Naive B cell (primary cell): ENCODE data around the gene SVOP. TPM values are rescaled to one million over a fixed set of nuclear protein-coding genes. Genes with fewer than 3 reads are reported as not detected.

Source experiments
- ATAC-seq, 2 donors: fragments of 150-1000 bp; cut with Tn5 transposase; 2 replicates each; pipeline ENCODE4 v1.10.0; 2021; ENCODE audit warnings: low read depth in 2 of 2, mild to moderate bottlenecking in 2 of 2, moderate library complexity in 2 of 2
- DNase-seq: peaks from one replicate; pipeline ENCODE4 v3.0.0; 2022
- H3K27ac Mint-ChIP-seq, 6 donors: one replicate each; pipeline ENCODE4 v1.8.0; 2020 to 2022; ENCODE audit warnings: mild to moderate bottlenecking in 6 of 6, mixed read lengths in 6 of 6, moderate library complexity in 5 of 6, inconsistent platforms in 2 of 6
- H3K27me3 Mint-ChIP-seq, 3 donors: one replicate each; pipeline ENCODE4 v1.8.0; 2021 to 2022; ENCODE audit warnings: mixed read lengths in 3 of 3, mild to moderate bottlenecking in 1 of 3
- H3K36me3 Mint-ChIP-seq, 2 donors: one replicate each; pipeline ENCODE4 v1.8.0; 2020 to 2022; ENCODE audit warnings: mixed read lengths in 2 of 2, inconsistent platforms in 1 of 2, mild to moderate bottlenecking in 1 of 2
- H3K4me1 Mint-ChIP-seq, 3 donors: one replicate each; pipeline ENCODE4 v1.8.0; 2020 to 2022; ENCODE audit warnings: mixed read lengths in 3 of 3, inconsistent platforms in 1 of 3, mild to moderate bottlenecking in 1 of 3, moderate library complexity in 1 of 3
- H3K4me3 Mint-ChIP-seq, 8 donors: one replicate each; pipeline ENCODE4 v1.8.0; 2020 to 2022; ENCODE audit warnings: mild to moderate bottlenecking in 8 of 8, mixed read lengths in 8 of 8, moderate library complexity in 8 of 8, inconsistent platforms in 2 of 8
- H3K9me3 Mint-ChIP-seq, 7 donors: one replicate each; pipeline ENCODE4 v1.8.0; 2020 to 2022; ENCODE audit warnings: mixed read lengths in 7 of 7, mild to moderate bottlenecking in 5 of 7, inconsistent platforms in 2 of 7, moderate library complexity in 1 of 7
- polyA plus RNA-seq, 6 donors: library from polyadenylated mRNA; unstranded; fragments of 300-500 nt; fragmentation: Illumina TruSeq; gene quantifications; one replicate each; pipeline ENCODE4 v1.2.3, GENCODE V29; 2021; ENCODE audit warnings: low read depth in 6 of 6

The SVOP gene
- polyA plus RNA-seq, 6 donors from 2014 or later: not detected

- Mint-ChIP-seq H3K27me3 (peaks cover 0 to 8% (median 5%) of the 10 kb centered on the region in 3 donors), H3K9me3 (no peaks in the 10 kb centered on the region), H3K4me3 (no peak overlapping the region), H3K36me3 (no peaks in the 10 kb centered on the region), H3K27ac (no peak overlapping the region), H3K4me1 (no peaks in the 10 kb centered on the region)
- no peak for ATAC-seq
- DNase-seq: no peak
These were observed 39.8 kb downstream of the SVOP start for GRCh38 chr12:108980831-108981618.

GRCh38 chr12:108977360-108977759 is 43.5 kb downstream of the SVOP start:
- Mint-ChIP-seq H3K27me3 (peaks cover 8 to 13% (median 9%) of the 10 kb centered on the region in 3 donors), H3K9me3 (no peaks in the 10 kb centered on the region), H3K4me3 (no peak overlapping the region), H3K36me3 (no peaks in the 10 kb centered on the region), H3K4me1 (no peaks in the 10 kb centered on the region), H3K27ac (no peak overlapping the region)
- ATAC-seq (no peak), DNase-seq (no peak)

- peaks cover 0 to 4% (median 0%) of the 10 kb centered on the region in 3 donors for H3K4me1 Mint-ChIP-seq
- no peak overlapping the region for H3K4me3 Mint-ChIP-seq
- DNase-seq: no peak
- peaks cover 9 to 22% (median 16%) of the 10 kb centered on the region in 3 donors for H3K27me3 Mint-ChIP-seq
- H3K9me3 Mint-ChIP-seq: no peaks in the 10 kb centered on the region
- ATAC-seq: no peak
- no peak overlapping the region for H3K27ac Mint-ChIP-seq
- H3K36me3 Mint-ChIP-seq: no peaks in the 10 kb centered on the region
These were observed 45.8 kb downstream of the SVOP start for GRCh38 chr12:108975024-108975593.

- ATAC-seq (no peak), DNase-seq (no peak)
- Mint-ChIP-seq H3K27ac (no peak overlapping the region), H3K4me3 (no peak overlapping the region), H3K4me1 (peaks cover 0 to 4% (median 0%) of the 10 kb centered on the region in 3 donors), H3K27me3 (peaks cover 9 to 32% (median 29%) of the 10 kb centered on the region in 3 donors), H3K36me3 (no peaks in the 10 kb centered on the region), H3K9me3 (no peaks in the 10 kb centered on the region)
These were observed 47.2 kb downstream of the SVOP start for GRCh38 chr12:108973629-108974152.

GRCh38 chr12:108972358-108972757 is 48.5 kb downstream of the SVOP start:
- H3K27me3 Mint-ChIP-seq: peaks cover 15 to 37% (median 35%) of the 10 kb centered on the region in 3 donors
- ATAC-seq (no peak), DNase-seq (no peak)
- H3K4me3 Mint-ChIP-seq: no peak overlapping the region
- peaks cover 0 to 4% (median 0%) of the 10 kb centered on the region in 3 donors for H3K4me1 Mint-ChIP-seq
- no peaks in the 10 kb centered on the region for H3K9me3 Mint-ChIP-seq
- H3K27ac Mint-ChIP-seq: no peak overlapping the region
- no peaks in the 10 kb centered on the region for H3K36me3 Mint-ChIP-seq

GRCh38 chr12:108969622-108970021 is 51.2 kb downstream of the SVOP start:
- Mint-ChIP-seq H3K4me3 (peak overlapping the region in 1 of 8 donors; percentile 47), H3K4me1 (peaks cover 0 to 4% (median 0%) of the 10 kb centered on the region in 3 donors), H3K36me3 (no peaks in the 10 kb centered on the region), H3K27ac (peak overlapping the region in 1 of 6 donors; percentile 64), H3K9me3 (no peaks in the 10 kb centered on the region), H3K27me3 (peaks cover 15 to 43% (median 33%) of the 10 kb centered on the region in 3 donors)
- DNase-seq (no peak), ATAC-seq (no peak)

- Mint-ChIP-seq H3K4me1 (peaks cover 0 to 4% (median 0%) of the 10 kb centered on the region in 3 donors), H3K27ac (no peak overlapping the region), H3K9me3 (no peaks in the 10 kb centered on the region), H3K27me3 (peaks cover 15 to 34% (median 33%) of the 10 kb centered on the region in 3 donors), H3K36me3 (no peaks in the 10 kb centered on the region), H3K4me3 (no peak overlapping the region)
- ATAC-seq (no peak), DNase-seq (no peak)
These were observed 52.9 kb downstream of the SVOP start for GRCh38 chr12:108967869-108968540.

GRCh38 chr12:108966378-108967151 is 54.3 kb downstream of the SVOP start:
- no peak overlapping the region for H3K4me3 Mint-ChIP-seq
- H3K27me3 Mint-ChIP-seq: peaks cover 15 to 30% (median 26%) of the 10 kb centered on the region in 3 donors
- H3K36me3 Mint-ChIP-seq: no peaks in the 10 kb centered on the region
- no peak for ATAC-seq
- H3K4me1 Mint-ChIP-seq: peaks cover 0 to 3% (median 0%) of the 10 kb centered on the region in 3 donors
- no peaks in the 10 kb centered on the region for H3K9me3 Mint-ChIP-seq
- H3K27ac Mint-ChIP-seq: no peak overlapping the region
- DNase-seq: no peak

GRCh38 chr12:108965886-108966285 is 55.0 kb downstream of the SVOP start:
- Mint-ChIP-seq H3K36me3 (no peaks in the 10 kb centered on the region), H3K9me3 (no peaks in the 10 kb centered on the region), H3K27me3 (peaks cover 16 to 26% (median 24%) of the 10 kb centered on the region in 3 donors), H3K4me1 (no peaks in the 10 kb centered on the region), H3K4me3 (no peak overlapping the region), H3K27ac (no peak overlapping the region)
- ATAC-seq (no peak), DNase-seq (no peak)

GRCh38 chr12:108964371-108965352 is 56.2 kb downstream of the SVOP start:
- Mint-ChIP-seq H3K36me3 (no peaks in the 10 kb centered on the region), H3K27ac (no peak overlapping the region)

GRCh38 chr12:108962256-108962655 is 58.6 kb downstream of the SVOP start:
- DNase-seq: no peak
- H3K27me3 Mint-ChIP-seq: peaks cover 5 to 9% (median 5%) of the 10 kb centered on the region in 3 donors
- H3K36me3 Mint-ChIP-seq: no peaks in the 10 kb centered on the region
- no peak overlapping the region for H3K27ac Mint-ChIP-seq
- ATAC-seq: no peak
- H3K9me3 Mint-ChIP-seq: no peaks in the 10 kb centered on the region
- H3K4me3 Mint-ChIP-seq: no peak overlapping the region
- H3K4me1 Mint-ChIP-seq: no peaks in the 10 kb centered on the region

More at GRCh38 chr12:108964371-108965352, 56.2 kb downstream of the SVOP start:
- H3K4me3 Mint-ChIP-seq: no peak overlapping the region
- peaks cover 16 to 21% (median 19%) of the 10 kb centered on the region in 3 donors for H3K27me3 Mint-ChIP-seq
- no peaks in the 10 kb centered on the region for H3K4me1 Mint-ChIP-seq
- H3K9me3 Mint-ChIP-seq: no peaks in the 10 kb centered on the region
- no peak for ATAC-seq
- DNase-seq: no peak
